Liver (tissue), 9 donors: ENCODE measurements around the gene NECTIN4. TPM values are rescaled to one million over a fixed set of nuclear protein-coding genes. Genes with fewer than 3 reads are reported as not detected.

Experiments used
- DNase-seq: peaks from one replicate; pipeline ENCODE4 v3.0.0-alpha.2; 2017; ENCODE audit warnings: low spot score
- H3K27ac ChIP-seq, 2 donors: one replicate each; pipeline ENCODE4 v1.7.0; 2013; ENCODE audit warnings: inconsistent platforms in 2 of 2, low read length in 2 of 2, control low read depth in 1 of 2, low read depth in 1 of 2, mild to moderate bottlenecking in 1 of 2
- H3K27me3 ChIP-seq, 4 donors: one replicate each; pipeline versions ENCODE4 v1.6.1 to v1.7.0; 2013; ENCODE audit warnings: low read length in 3 of 4, inconsistent platforms in 1 of 4, mild to moderate bottlenecking in 1 of 4, moderate library complexity in 1 of 4; ENCODE audit not compliant: control insufficient read depth in 4 of 4, insufficient read depth in 4 of 4
- H3K36me3 ChIP-seq, 4 donors: one replicate each; pipeline versions ENCODE4 v1.6.1 to v1.7.0; 2013; ENCODE audit warnings: low read length in 3 of 4, mild to moderate bottlenecking in 3 of 4, low read depth in 1 of 4, moderate library complexity in 1 of 4; ENCODE audit not compliant: control insufficient read depth in 4 of 4, insufficient read depth in 3 of 4
- H3K4me1 ChIP-seq, 4 donors: one replicate each; pipeline versions ENCODE4 v1.6.1 to v1.7.0; 2013; ENCODE audit warnings: low read length in 3 of 4, mild to moderate bottlenecking in 3 of 4, moderate library complexity in 1 of 4; ENCODE audit not compliant: control insufficient read depth in 4 of 4, insufficient read depth in 4 of 4
- H3K4me3 ChIP-seq, 3 donors: one replicate each; pipeline versions ENCODE4 v1.6.1 to v1.7.0; 2013; ENCODE audit warnings: low read length in 3 of 3, control low read depth in 1 of 3, low read depth in 1 of 3, mild to moderate bottlenecking in 1 of 3
- H3K9ac ChIP-seq, 2 donors: one replicate each; pipeline ENCODE4 v1.7.0; 2013; ENCODE audit warnings: low read length in 2 of 2, mild to moderate bottlenecking in 2 of 2, moderate library complexity in 2 of 2, control low read depth in 1 of 2, low read depth in 1 of 2
- H3K9me3 ChIP-seq, 4 donors: one replicate each; pipeline versions ENCODE4 v1.6.1 to v1.7.0; 2013; ENCODE audit warnings: low read length in 3 of 4; ENCODE audit not compliant: control insufficient read depth in 4 of 4
- EGR1 ChIP-seq, 2 donors: IDR thresholded peaks; 2 replicates each; pipeline ENCODE4 v1.6.1; 2016 to 2018; ENCODE audit warnings: antibody characterized with exemption in 2 of 2, low read depth in 2 of 2
- FOXA1 ChIP-seq: IDR thresholded peaks from 2 replicates; pipeline ENCODE4 v1.6.1; 2016; ENCODE audit warnings: antibody characterized with exemption
- FOXA2 ChIP-seq: IDR thresholded peaks from 2 replicates; pipeline ENCODE4 v1.6.1; 2016; ENCODE audit warnings: antibody characterized with exemption
- GABPA ChIP-seq, 2 donors: IDR thresholded peaks in 1 of 2; conservative IDR thresholded peaks in 1 of 2; 2 replicates each; pipeline ENCODE4 v1.6.1; 2016; ENCODE audit warnings: antibody characterized with exemption in 2 of 2, mild to moderate bottlenecking in 1 of 2, moderate library complexity in 1 of 2
- HNF4A ChIP-seq, 2 donors: conservative IDR thresholded peaks; 2 replicates each; pipeline ENCODE4 v1.6.1; 2016; ENCODE audit warnings: antibody characterized with exemption in 2 of 2, mild to moderate bottlenecking in 2 of 2
- JUND ChIP-seq, 2 donors: IDR thresholded peaks; 2 replicates each; pipeline ENCODE4 v1.6.1; 2016; ENCODE audit warnings: antibody characterized with exemption in 2 of 2
- NR2F2 ChIP-seq: IDR thresholded peaks from 2 replicates; pipeline ENCODE4 v1.6.1; 2016; ENCODE audit warnings: antibody characterized with exemption
- RAD21 ChIP-seq, 2 donors: IDR thresholded peaks; 2 replicates each; pipeline ENCODE4 v1.6.1; 2016; ENCODE audit warnings: antibody characterized with exemption in 2 of 2, mild to moderate bottlenecking in 2 of 2
- RXRA ChIP-seq, 2 donors: IDR thresholded peaks; 2 replicates each; pipeline ENCODE4 v1.6.1; 2017 to 2018; ENCODE audit warnings: antibody characterized with exemption in 2 of 2, mild to moderate bottlenecking in 1 of 2
- TAF1 ChIP-seq: conservative IDR thresholded peaks from 2 replicates; pipeline ENCODE4 v1.6.1; 2016; ENCODE audit warnings: antibody characterized with exemption, mild to moderate bottlenecking
- YY1 ChIP-seq: IDR thresholded peaks from 2 replicates; pipeline ENCODE4 v1.6.1; 2016; ENCODE audit warnings: antibody characterized with exemption, mild to moderate bottlenecking
- WGBS: extraction: QIAGEN DNeasy Blood & Tissue Kit; methylation state at CpG from one replicate; pipeline ENCODE4 v1.1.7; 2013; 5-methylcytosine and 5-hydroxymethylcytosine counted together
- polyA plus RNA-seq, 2 donors: library from polyadenylated mRNA; stranded (reverse) in 1 of 2; unstranded in 1 of 2; fragments of 200-250 nt in 1 of 2; fragments of >200 nt in 1 of 2; fragmentation: Nextera tagmentation in 1 of 2; extraction: Ambion mirVana in 1 of 2; gene quantifications; one replicate each; pipeline versions ENCODE4 v1.2.1 to v1.2.3, GENCODE V29; 2013 to 2015
- total RNA-seq, 2 donors: library from RNA; depleted of rRNA; stranded (reverse); fragments of >200 nt; gene quantifications; one replicate each; pipeline ENCODE4 v1.2.3, GENCODE V29; 2014
- TF ChIP-seq, protein P1 (sequence below): IDR thresholded peaks from 2 replicates; pipeline ENCODE4 v1.6.1; 2016; ENCODE audit warnings: antibody characterized with exemption, mild to moderate bottlenecking
- TF ChIP-seq, protein P2 (sequence below): fragments of 150-350 bp; IDR thresholded peaks from 2 replicates; pipeline ENCODE4 v1.5.1; 2017; ENCODE audit warnings: improper control_type of control experiment, low read depth, low read length; ENCODE audit not compliant: missing input control
- TF ChIP-seq, protein P3 (sequence below): IDR thresholded peaks from 2 replicates; pipeline ENCODE4 v1.6.1; 2016; ENCODE audit warnings: antibody characterized with exemption
- TF ChIP-seq, protein P4 (sequence below): IDR thresholded peaks from 2 replicates; pipeline ENCODE4 v1.6.1; 2016; ENCODE audit warnings: antibody characterized with exemption
- TF ChIP-seq, protein P5 (sequence below): IDR thresholded peaks from 2 replicates; pipeline ENCODE4 v1.6.1; 2016; ENCODE audit warnings: antibody characterized with exemption
- donor health status: healthy.
- donor health status: healthy.
- donor health status: healthy.
- donor health status: healthy.
- donor health status: healthy.

The NECTIN4 gene
- total and polyA plus RNA-seq, 4 donors = 0.01 TPM; not detected in 3

DNA sequence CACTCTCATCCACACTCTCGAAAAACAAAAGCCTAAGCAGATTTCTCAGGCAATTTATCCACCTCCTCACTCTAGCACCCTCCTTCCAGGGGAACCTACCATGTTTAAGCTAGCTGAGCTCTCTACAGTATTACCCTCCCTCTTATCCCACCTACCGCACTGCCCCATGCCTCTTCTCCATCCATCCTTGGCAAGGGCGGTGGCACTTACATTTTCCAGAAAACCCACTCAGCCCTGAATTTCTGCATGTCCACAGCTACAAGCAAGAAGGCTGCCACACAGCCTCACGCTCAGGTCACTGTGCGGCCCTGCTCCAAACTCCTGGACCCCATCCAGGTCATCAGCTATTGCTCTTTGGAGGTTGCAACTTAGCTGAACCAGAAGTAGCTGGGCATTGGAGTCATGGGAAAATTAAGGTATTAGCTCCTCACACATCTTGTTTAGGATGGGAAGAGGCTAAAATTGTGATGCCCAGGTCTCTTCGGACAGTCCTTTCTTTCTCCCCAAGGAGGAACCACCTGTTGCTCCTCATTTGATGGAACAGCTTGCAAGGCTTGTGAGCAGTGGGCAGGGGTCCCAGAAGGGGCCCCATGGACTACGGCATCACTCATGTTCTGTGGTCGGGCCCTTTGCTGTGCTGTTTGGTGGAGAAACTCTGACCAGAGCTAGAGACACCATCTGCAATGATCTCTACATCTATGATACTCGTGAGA is 9.9 kb upstream of the NECTIN4 start:
- H3K4me1 ChIP-seq = peaks cover 2 to 24% (median 11%) of the 10 kb centered on the region in 4 donors
- DNase-seq = no peak
- H3K27me3 ChIP-seq = no peaks in the 10 kb centered on the region
- peaks cover 4 to 23% (median 16%) of the 10 kb centered on the region in 4 donors for H3K36me3 ChIP-seq
- 72% methylated on average over 9 of the region's 9 CpGs for WGBS
- TF ChIP-seq RAD21 (IDR thresholded peaks at IDR 0.05) (no peak), RXRA (IDR thresholded peaks at IDR 0.05) (no peak), FOXA2 (no peak), HNF4A (conservative IDR thresholded peaks at IDR 0.05) (no peak), FOXA1 (no peak), YY1 (no peak), JUND (IDR thresholded peaks at IDR 0.05) (no peak), TAF1 (no peak), NR2F2 (no peak), GABPA (IDR thresholded peaks at IDR 0.05 in 1 of 2, conservative IDR thresholded peaks at IDR 0.05 in 1 of 2) (no peak), EGR1 (IDR thresholded peaks at IDR 0.05; ENCODE audit: low read depth in 2 of 2) (no peak)
- TF ChIP-seq, protein P1, sequence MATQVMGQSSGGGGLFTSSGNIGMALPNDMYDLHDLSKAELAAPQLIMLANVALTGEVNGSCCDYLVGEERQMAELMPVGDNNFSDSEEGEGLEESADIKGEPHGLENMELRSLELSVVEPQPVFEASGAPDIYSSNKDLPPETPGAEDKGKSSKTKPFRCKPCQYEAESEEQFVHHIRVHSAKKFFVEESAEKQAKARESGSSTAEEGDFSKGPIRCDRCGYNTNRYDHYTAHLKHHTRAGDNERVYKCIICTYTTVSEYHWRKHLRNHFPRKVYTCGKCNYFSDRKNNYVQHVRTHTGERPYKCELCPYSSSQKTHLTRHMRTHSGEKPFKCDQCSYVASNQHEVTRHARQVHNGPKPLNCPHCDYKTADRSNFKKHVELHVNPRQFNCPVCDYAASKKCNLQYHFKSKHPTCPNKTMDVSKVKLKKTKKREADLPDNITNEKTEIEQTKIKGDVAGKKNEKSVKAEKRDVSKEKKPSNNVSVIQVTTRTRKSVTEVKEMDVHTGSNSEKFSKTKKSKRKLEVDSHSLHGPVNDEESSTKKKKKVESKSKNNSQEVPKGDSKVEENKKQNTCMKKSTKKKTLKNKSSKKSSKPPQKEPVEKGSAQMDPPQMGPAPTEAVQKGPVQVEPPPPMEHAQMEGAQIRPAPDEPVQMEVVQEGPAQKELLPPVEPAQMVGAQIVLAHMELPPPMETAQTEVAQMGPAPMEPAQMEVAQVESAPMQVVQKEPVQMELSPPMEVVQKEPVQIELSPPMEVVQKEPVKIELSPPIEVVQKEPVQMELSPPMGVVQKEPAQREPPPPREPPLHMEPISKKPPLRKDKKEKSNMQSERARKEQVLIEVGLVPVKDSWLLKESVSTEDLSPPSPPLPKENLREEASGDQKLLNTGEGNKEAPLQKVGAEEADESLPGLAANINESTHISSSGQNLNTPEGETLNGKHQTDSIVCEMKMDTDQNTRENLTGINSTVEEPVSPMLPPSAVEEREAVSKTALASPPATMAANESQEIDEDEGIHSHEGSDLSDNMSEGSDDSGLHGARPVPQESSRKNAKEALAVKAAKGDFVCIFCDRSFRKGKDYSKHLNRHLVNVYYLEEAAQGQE = no peak
- TF ChIP-seq, protein P2, sequence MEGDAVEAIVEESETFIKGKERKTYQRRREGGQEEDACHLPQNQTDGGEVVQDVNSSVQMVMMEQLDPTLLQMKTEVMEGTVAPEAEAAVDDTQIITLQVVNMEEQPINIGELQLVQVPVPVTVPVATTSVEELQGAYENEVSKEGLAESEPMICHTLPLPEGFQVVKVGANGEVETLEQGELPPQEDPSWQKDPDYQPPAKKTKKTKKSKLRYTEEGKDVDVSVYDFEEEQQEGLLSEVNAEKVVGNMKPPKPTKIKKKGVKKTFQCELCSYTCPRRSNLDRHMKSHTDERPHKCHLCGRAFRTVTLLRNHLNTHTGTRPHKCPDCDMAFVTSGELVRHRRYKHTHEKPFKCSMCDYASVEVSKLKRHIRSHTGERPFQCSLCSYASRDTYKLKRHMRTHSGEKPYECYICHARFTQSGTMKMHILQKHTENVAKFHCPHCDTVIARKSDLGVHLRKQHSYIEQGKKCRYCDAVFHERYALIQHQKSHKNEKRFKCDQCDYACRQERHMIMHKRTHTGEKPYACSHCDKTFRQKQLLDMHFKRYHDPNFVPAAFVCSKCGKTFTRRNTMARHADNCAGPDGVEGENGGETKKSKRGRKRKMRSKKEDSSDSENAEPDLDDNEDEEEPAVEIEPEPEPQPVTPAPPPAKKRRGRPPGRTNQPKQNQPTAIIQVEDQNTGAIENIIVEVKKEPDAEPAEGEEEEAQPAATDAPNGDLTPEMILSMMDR = no peak
- TF ChIP-seq, protein P3, sequence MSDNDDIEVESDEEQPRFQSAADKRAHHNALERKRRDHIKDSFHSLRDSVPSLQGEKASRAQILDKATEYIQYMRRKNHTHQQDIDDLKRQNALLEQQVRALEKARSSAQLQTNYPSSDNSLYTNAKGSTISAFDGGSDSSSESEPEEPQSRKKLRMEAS = no peak
- TF ChIP-seq, protein P4, sequence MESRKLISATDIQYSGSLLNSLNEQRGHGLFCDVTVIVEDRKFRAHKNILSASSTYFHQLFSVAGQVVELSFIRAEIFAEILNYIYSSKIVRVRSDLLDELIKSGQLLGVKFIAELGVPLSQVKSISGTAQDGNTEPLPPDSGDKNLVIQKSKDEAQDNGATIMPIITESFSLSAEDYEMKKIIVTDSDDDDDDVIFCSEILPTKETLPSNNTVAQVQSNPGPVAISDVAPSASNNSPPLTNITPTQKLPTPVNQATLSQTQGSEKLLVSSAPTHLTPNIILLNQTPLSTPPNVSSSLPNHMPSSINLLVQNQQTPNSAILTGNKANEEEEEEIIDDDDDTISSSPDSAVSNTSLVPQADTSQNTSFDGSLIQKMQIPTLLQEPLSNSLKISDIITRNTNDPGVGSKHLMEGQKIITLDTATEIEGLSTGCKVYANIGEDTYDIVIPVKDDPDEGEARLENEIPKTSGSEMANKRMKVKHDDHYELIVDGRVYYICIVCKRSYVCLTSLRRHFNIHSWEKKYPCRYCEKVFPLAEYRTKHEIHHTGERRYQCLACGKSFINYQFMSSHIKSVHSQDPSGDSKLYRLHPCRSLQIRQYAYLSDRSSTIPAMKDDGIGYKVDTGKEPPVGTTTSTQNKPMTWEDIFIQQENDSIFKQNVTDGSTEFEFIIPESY = no peak
- TF ChIP-seq, protein P5, sequence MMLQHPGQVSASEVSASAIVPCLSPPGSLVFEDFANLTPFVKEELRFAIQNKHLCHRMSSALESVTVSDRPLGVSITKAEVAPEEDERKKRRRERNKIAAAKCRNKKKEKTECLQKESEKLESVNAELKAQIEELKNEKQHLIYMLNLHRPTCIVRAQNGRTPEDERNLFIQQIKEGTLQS = no peak
- H3K9me3 ChIP-seq = no peaks in the 10 kb centered on the region
- H3K4me3 ChIP-seq = peak overlapping the region in 1 of 3 donors; percentile 94
- no peak overlapping the region for H3K27ac ChIP-seq
- H3K9ac ChIP-seq = no peak overlapping the region
